Bronchial epithelial cell (primary cell): Measurements from ENCODE around the gene DTX4. TPM values are rescaled to one million over a fixed set of nuclear protein-coding genes. Genes with fewer than 3 reads are reported as not detected.

Experiments used
- DNase-seq: peaks from one replicate; pipeline ENCODE4 v3.0.0-alpha.2; 2010; ENCODE audit warnings: low read depth
- FAIRE-seq: peaks from 2 replicates; lab custom pipeline; 2011; peaks lifted over from hg19 to GRCh38; lab: Jason Lieb, UNC
- H3K27me3 ChIP-seq: 2 replicates; pipeline ENCODE4 v1.5.1; 2011; ENCODE audit warnings: low read length; ENCODE audit not compliant: control insufficient read depth, insufficient read depth
- H3K36me3 ChIP-seq: 2 replicates; pipeline ENCODE4 v1.5.1; 2011; ENCODE audit warnings: low read length; ENCODE audit not compliant: control insufficient read depth, insufficient read depth
- H3K4me3 ChIP-seq: 2 replicates; pipeline ENCODE4 v1.5.1; 2011; ENCODE audit warnings: mild to moderate bottlenecking, low read depth, low read length, control low read depth
- total RNA-seq: library from RNA; depleted of rRNA; stranded (reverse); fragments of >200 nt; gene quantifications from 2 replicates; pipeline ENCODE4 v1.2.1, GENCODE V29; 2014
- TF ChIP-seq, protein P1 (sequence below): IDR thresholded peaks from 2 replicates; pipeline ENCODE4 v1.5.1; 2011; ENCODE audit warnings: mild to moderate bottlenecking, moderate library complexity, low read length, control low read depth, inconsistent platforms; ENCODE audit not compliant: insufficient read depth, severe bottlenecking

The DTX4 gene
- total RNA-seq, 1 donor from 2014 or later = 2.4 TPM

DNA sequence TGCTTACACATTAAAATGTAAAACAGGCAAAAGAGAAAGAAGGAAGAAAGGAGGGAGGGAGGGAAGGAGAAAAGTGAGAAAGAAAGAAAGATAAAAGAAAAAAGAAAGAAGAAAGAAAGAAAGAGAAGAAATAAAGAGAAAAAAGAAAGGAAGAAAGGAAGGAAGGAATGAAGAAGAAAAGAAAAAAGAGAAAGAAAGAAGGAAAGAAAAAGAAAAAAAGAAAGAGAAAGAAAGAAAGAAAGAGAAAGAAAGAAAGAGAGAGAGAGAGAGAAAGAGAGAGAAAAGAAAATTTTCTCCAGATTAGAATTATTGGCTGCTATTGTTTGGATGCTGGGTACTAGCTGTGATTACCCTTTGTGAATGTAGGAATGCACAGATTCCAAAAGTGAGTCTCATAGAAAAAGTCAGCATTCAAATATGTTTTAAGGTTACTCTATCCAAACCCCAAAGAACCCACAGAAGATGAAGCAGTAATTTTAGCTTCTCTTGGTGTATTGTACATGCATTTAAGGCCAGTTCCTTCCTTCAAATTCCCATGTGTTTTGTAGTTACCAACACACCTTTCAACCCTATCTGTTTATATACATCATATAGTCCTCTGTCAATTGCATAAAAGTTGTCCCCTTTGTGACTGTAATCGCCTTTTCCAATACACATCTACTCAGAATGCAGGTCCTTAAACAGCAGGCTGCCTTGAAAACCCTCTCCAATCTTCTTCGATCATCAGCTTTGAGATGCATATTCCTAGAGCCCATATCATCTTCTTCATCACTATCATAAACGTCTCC is 30.1 kb upstream of the DTX4 start:
- Histone ChIP-seq H3K27me3 (no peaks in the 10 kb centered on the region), H3K4me3 (peak overlapping the region; percentile 86), H3K36me3 (no peaks in the 10 kb centered on the region)
- DNase-seq (peak; percentile 20), FAIRE-seq (no peak)
- TF ChIP-seq, protein P1, sequence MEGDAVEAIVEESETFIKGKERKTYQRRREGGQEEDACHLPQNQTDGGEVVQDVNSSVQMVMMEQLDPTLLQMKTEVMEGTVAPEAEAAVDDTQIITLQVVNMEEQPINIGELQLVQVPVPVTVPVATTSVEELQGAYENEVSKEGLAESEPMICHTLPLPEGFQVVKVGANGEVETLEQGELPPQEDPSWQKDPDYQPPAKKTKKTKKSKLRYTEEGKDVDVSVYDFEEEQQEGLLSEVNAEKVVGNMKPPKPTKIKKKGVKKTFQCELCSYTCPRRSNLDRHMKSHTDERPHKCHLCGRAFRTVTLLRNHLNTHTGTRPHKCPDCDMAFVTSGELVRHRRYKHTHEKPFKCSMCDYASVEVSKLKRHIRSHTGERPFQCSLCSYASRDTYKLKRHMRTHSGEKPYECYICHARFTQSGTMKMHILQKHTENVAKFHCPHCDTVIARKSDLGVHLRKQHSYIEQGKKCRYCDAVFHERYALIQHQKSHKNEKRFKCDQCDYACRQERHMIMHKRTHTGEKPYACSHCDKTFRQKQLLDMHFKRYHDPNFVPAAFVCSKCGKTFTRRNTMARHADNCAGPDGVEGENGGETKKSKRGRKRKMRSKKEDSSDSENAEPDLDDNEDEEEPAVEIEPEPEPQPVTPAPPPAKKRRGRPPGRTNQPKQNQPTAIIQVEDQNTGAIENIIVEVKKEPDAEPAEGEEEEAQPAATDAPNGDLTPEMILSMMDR = no peak

DNA sequence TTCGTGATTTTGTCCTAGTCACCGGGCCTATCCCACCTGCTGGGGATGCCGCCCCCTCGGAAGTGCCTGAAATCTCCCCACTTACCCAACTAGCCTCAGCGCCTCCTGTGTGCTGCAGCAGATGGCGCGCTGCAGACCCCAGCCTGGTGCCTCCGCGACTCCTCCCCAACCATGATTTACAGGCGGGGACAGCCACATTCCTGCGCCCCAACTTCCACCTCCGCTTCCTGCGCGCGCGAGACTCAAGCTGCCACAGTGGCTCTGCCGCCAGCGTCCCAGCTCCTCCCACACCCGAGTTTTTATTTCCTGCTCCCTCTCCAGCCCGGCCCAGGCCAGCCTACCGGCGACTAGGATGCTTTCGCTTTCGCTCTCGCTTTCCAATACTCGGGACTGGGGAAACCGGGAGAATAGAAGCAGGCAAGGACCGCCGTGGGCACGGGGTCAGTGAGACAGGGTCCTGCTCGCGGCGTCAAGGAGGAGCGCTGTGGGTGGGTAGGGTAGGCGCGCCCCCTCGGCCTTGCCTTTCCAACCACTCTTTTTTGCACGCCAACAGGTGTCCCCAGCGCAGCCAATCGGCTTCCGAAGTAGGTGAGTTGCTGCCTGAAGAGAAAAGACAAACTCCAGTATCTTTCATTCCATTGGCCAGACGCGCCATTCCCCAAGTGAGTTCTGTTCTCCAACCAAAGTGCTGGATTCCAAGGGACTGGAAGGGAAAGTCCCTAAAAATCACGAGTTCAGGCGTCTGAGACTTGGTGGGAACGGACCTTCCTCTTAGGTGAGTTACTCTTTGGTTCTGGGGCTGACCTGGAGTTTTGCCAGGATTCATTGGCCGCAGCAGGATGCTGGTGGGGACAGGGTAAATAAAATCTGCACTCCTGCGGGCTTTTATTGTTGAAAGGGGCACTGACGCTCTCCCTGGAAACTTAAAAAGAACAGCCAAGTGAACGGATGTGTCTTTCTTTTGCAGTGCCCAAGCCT is 29.1 kb upstream of the DTX4 start, which contains the start of gene FAM111A:
Gene FAM111A, plus strand, starts transcription at position 327 of the 978 bp plus-strand sequence. CDS start 6,017 bp downstream, outside the sequence.
- Histone ChIP-seq H3K36me3 (no peaks in the 10 kb centered on the region), H3K4me3 (peak within 1 kb of the TSS; percentile 86), H3K27me3 (no peaks in the 10 kb centered on the region)
- FAIRE-seq (peak; percentile 28), DNase-seq (peak; percentile 93)
- TF ChIP-seq, protein P1 = peak; percentile 15

DNA sequence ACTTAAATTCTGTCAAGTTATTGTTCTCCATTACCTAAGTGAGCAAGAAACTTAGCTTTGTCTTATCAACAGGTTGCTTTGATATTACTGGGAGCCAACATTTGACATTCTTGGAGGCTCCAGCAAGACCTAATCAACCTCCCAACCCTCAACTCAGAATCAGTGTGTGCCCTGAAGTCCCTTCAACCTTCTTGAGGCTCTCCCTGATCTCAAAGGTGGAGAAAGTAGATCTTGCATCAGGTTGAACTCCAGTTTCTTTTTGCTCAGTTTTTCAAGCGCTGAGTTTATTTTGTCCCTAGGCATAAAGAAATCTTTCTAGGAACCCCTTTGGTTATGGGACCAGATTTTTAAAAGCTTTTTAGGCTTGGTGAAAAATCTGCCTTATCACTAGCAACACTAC is 27.8 kb upstream of the DTX4 start:
- DNase-seq = peak; percentile 7
- FAIRE-seq = no peak
- no peaks in the 10 kb centered on the region for H3K36me3 ChIP-seq
- peak overlapping the region; percentile 52 for H3K4me3 ChIP-seq
- H3K27me3 ChIP-seq = no peaks in the 10 kb centered on the region
- TF ChIP-seq, protein P1 = no peak

DNA sequence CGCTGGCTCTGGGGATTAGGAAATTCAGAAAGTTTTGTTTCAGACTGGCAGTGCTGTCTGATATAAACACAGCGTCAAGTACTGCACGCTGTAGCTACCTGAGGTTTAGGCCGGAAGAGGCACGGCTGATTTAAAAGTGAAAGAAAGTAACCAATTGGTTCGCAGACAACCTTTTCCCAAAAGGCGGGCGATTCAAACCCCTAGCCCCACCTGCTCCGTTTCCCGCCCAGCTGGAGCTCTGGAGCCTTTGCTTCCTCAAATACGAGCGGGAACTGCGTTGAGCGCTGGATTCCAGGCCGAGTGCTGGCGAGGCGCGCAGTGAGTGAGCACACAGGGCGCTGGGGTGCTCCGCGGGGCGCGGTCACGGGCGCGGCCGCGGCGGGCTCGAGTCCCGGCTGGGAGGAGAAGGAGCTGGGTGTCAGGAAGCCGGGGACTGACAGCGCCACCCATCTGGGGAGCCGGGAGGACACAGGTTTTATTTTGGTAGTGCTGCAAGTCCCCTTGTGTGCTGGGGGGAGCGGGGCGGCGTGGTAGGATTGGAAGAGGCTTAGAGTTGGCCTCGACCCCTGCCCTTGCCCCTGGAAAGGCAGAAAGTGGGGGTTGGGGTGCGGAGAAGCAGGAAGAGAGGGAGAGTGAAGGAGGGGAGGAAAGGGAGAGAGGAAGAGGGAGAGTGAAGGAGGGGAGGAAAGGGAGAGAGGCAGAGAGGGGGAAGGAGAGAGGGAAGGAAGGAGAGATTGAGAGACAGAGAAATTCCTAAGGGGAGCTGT is 27.2 kb upstream of the DTX4 start:
- TF ChIP-seq, protein P1 = peak; percentile 35
- no peaks in the 10 kb centered on the region for H3K27me3 ChIP-seq
- DNase-seq (peak; percentile 86), FAIRE-seq (no peak)
- H3K4me3 ChIP-seq = peak overlapping the region; percentile 52
- H3K36me3 ChIP-seq = no peaks in the 10 kb centered on the region

DNA sequence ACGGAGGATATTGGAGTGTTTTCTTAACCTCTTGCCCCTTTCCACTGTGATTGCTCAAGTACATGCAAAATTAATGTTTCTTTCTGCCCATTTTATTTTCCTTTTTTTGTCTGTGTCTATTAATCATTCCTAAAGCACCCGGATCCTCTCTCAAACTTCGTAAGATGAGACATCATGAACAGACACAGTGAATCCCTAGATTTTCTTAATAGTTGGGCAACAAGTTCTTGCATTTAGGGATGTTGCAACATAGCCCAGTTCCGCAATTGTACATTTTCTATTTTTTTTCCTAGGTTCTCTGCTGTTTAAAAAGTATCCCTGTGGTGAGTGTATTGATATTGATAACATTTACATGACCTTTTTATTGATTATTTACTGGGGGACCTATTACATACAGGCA is 26.4 kb upstream of the DTX4 start:
- Histone ChIP-seq H3K4me3 (no peak overlapping the region), H3K36me3 (no peaks in the 10 kb centered on the region), H3K27me3 (no peaks in the 10 kb centered on the region)
- TF ChIP-seq, protein P1 = no peak
- FAIRE-seq (no peak), DNase-seq (peak; percentile 67)
